ENCODE measurements around the gene LEUTX.
"Not testable (repeated sequence)": the region's sequence is repeated elsewhere in the genome, so short reads cannot be mapped to it uniquely, and the experiment has no call there.

The LEUTX gene

GRCh38 chr19:39788244-39788643 is 9.6 kb downstream of the LEUTX start:
- no peak for DNase-seq

DNA sequence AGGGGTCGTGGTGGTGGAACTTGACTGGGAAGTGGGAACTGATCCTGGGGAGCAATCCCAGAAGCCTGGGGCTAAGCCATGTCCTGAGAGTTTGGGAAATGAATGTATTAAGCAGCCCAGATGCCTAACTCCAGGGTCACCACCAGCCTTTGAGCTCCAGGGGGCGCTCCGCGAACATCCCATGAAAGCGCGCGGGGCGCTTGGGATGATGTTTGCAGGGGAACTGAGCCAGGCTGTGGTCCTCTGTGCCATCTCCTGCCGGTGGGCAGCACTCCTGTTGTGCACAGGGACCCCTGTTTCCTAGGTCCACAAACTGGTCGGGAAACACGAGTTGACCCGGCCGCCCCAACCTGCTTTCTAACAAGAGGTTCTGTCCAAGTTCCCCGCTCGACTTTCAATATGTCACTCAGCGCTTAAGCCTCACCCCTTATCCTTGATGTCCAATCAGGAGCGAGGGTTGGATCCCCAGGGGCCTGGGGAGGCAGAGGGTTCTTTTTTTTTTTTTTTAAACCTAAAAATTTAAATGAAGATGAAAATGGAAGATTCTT is 14.4 kb downstream of the LEUTX start:
- DNase-seq, result peak; percentile 60

DNA sequence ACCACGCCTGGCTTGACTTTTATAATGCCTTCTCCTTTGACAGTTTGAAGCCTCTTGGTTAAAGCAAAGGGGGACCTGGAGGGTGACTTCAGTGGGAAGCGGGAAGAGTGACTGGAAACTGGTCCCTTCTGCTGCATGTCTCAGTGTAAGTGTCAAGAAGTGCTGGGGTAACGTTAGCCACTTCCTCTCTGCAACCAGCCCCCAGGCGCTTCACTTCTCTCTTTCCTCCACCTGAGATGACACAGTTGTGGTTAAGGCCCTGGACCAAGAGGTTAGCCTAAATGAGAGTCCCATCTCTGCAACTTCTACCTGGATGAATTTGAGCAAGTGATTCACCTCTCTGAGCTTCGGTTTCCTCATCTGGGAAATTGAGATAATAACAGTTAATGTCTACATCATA is 16.3 kb downstream of the LEUTX start:
- DNase-seq, result no peak

DNA sequence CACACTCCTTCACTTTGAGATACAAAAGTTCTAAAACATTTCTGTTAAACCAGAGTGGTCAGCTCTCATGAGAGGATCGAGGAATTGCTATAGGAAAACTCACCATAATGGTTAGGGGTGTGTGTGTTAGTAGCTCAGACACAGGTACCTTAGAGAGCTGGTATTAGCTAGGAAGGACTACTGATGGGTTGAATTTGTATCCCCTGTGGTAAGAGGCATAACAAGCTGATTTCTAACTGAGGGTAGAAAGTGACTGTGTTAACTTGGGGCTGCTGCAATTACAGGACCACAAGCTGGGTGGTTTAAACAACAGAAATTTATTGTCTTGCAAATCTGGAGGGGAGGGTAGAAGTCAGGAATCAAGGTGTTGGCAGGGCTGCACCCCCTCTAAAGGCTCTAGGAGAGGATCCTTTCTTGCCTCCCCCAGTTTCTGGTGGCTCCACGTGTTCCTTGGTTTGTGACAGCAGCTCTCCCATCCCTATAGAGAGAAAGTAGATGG is 17.4 kb downstream of the LEUTX start:
- DNase-seq, result no peak

DNA sequence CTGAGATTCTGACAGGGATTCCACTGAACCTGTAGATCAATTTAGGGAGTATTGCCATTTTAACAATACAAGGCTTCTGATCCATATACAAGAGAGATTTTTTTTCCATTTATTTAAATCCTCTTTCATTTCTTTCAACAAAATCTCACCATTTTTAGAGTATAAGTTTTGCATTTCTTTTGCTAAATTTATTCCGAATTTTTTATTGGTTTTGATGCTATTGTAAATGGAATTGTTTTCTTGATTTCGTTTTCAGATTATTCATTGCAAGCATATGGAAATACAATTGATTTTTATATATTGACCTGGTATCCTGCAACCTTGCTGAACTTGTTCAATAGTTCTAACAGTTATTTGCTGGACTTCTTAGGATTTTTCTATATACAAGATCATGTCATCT is 18.4 kb downstream of the LEUTX start:
- no peak for DNase-seq

DNA sequence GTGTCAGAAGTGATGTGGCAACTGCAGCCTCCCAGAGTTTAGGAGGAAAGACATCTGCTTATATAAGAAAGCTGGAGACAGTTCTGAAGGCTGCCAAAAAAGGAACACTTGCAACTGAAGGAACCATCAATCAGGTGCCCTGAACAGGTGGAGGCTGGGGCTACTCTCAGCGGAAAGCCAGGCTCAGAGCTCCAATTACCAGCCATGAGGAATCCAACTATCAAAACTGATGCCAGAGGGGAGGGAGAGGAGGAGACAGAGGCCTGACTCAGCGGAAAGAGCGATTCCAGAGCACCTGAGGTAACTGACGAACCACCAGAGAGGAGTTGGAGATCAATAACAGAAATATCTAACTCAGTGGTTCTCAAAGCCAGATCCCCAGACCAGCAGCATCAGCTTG is 24.3 kb downstream of the LEUTX start:
- no peak for DNase-seq

GRCh38 chr19:39805104-39805503 is 26.4 kb downstream of the LEUTX start:
- no peak for DNase-seq

DNA sequence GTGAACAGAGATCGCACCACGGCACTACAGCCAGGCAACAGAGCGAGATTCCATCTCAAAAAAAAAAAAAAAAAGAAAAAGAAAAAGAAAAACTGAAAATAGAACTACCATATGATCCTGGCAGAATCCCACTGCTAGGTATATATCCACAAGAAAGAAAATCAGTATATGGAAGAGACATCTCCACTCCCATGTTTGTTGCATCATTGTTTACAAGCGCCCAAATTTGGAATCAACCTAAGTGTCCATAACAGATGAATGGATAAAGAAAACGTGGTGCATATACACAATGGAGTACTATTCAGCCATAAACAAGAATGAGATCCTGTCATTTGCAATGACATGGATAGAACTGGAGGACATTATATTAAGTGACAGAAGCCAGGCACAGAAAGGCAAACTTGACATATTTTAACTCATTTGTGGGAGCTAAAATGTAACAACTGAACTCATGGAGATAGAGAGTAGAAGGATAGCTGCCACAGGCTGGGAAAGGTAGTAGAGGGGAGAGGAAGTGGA is 29.3 kb downstream of the LEUTX start:
- DNase-seq, result no peak

- DNase-seq, result not testable (repeated sequence)
These were observed 30.0 kb downstream of the LEUTX start for GRCh38 chr19:39808688-39809087.

- no peak for DNase-seq
These were observed 30.7 kb downstream of the LEUTX start for GRCh38 chr19:39809368-39809767.

DNA sequence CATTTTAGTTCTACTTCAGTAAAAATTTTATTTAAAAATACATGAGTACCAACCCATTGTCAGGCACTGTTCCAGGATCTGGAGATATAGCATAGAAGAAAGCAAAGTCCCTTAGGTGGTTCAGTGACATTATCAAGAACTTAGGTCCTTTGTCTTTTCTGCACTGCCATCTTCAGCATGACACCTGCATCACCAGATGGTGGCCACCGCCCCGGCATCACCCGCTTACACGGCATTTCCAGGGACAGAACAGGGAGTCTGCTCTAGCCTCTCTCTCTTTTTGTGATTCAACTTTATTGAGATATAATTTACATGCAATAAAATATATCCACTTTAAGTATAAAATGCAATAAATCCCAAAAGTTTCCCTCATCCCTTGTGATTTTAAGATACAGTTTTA is 31.8 kb downstream of the LEUTX start:
- no peak for DNase-seq

DNA sequence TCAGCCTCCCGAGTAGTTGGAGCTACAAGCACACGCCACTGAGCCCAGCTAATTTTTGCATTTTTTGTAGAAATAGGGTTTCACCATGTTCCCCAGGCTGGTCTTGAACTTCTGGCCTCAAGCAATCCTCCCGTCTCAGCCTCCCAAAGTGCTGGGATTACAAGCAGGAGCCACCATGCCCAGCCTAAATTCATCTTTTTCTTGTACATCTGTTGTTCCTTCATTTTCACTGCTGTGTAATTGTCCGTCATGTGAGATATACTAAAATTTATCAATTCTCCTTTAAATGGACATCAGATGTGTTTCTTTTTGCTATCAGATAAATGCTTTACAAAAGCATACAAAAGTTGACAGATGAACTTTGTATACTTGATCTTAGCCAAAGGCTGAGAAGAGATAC is 32.4 kb downstream of the LEUTX start:
- DNase-seq, result no peak

DNA sequence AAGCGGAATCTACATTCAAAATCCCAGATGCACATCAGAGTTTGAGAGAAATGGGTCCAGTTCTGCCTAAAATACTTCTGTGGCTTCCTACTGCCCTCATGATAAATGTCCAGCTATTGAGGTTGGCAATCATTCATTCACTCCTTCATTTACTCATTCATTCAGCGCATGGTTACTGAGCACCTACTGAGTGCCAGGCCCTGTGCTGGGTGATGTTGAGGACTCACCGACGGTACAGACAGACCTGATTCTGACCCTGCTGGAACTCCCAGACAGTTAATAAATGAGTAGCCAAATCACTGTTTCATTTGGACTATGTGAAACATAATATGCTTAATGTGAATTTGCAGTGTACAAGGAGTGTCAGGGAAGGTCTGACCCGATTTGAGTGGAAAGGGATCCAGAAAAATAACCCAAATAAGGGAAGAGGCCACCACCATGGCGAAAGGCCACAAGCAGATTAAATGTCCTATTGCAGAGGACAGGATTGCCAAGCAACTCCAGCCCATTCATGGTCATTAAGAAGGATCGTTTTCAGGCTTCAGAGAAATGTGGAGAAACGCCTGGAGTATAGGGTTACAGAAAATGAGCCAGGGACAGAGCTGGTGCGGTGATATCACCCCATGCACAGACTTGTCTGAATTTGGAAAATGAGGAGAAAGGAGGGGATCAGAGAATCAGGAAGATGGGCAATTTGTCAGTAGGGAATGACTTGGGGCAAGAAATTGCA is 34.8 kb downstream of the LEUTX start:
- DNase-seq, result no peak

DNA sequence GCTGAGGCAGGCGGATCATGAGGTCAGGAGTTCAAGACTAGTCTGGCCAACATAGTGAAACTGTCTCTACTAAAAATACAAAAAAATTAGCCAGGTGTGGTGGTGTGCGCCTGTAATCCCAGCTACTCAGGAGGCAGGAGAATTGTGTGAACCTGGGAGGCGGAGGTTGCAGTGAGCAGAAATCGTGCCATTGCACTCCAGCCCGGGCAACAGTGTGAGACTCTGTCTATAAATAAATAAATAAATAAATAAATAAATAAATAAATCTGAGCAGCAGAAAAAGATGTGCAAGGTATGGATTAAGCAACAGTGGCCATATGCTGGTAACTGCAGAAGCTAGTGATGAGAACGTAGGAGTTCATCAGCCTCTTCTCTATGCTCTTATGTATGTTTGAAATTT is 35.5 kb downstream of the LEUTX start:
- not testable (repeated sequence) for DNase-seq

- no peak for DNase-seq
These were observed 35.9 kb downstream of the LEUTX start for GRCh38 chr19:39814595-39814994.

GRCh38 chr19:39816287-39817048 is 37.8 kb downstream of the LEUTX start:
- no peak for DNase-seq

- DNase-seq, result no peak
These were observed 39.4 kb downstream of the LEUTX start for GRCh38 chr19:39817888-39818561.

DNA sequence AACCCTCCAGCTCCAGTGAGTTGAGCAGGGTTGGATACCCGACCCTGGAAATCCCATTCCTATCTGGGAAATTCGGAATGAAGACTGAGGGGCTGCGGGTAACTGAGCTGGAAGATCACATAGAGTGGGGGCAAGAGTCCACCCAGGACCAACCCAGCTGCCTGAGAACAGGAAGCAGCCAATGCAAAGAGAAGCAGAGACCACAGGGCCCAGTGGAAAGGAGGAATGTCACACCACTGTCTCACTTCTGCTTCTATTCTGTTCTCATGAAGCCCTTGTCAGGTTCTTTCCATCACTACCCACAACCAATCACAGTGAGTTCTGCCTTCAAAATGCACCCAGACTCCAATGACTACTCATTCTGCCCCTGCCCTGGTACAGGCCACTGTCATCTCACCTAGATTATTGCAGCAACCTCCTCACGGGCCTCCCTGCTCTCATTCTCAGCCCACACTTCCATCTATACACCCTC is 40.0 kb downstream of the LEUTX start:
- DNase-seq, result no peak

DNA sequence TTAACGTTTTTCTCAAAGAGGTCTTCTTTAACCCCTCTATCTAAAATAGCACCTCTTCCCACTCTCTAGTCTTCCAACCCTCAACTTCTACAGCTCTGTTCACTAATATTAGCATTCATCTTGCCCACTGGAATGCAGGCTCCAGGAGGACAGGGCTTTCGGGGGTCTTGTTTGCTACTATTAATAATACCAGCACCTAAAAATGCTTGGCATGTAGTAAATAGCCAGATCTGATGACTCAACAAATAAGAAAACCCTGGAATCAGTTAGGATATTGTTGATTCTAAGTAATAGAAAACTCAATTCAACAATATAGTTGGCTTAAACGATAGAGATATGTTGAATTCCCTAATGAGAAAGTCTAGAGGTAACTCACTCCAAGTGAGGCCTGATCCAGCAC is 41.1 kb downstream of the LEUTX start:
- no peak for DNase-seq

DNA sequence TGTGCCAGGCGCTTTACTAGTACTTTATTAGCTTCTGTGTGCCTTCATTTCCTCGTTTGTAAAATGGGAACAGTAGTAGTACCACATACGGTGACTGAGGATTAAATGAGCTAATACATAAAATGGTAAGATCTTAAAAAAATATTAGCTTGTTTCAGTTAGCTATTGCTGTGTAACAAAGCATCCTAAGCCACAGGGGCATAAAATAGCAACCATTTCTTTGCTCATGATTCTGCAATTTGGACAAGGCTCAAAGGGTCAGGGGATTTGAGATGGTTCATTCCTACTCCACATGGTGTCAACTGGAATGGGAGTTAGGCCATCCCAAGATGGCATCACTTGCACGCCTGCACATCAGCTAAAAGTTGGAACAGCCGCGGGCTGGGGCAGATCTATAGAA is 42.0 kb downstream of the LEUTX start:
- DNase-seq, result no peak

DNA sequence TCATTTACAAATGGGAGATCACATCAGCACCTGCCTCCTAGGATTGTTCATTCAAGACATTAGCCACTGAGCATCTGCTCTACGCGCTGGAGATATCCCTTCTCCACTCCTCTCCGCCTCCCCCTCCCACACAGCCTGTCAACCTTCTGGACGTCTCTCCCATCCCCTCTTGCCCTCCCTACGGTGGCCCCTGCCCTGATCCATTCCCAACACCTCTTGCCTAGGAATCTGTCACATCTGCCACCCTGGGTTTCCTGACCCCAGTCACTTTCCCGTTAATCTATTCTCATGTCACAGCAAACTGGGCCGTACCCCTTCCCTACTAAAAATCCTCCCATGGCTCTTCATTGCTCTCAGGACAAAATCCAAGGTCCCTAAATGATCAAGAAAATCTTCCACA is 45.0 kb downstream of the LEUTX start:
- no peak for DNase-seq

DNA sequence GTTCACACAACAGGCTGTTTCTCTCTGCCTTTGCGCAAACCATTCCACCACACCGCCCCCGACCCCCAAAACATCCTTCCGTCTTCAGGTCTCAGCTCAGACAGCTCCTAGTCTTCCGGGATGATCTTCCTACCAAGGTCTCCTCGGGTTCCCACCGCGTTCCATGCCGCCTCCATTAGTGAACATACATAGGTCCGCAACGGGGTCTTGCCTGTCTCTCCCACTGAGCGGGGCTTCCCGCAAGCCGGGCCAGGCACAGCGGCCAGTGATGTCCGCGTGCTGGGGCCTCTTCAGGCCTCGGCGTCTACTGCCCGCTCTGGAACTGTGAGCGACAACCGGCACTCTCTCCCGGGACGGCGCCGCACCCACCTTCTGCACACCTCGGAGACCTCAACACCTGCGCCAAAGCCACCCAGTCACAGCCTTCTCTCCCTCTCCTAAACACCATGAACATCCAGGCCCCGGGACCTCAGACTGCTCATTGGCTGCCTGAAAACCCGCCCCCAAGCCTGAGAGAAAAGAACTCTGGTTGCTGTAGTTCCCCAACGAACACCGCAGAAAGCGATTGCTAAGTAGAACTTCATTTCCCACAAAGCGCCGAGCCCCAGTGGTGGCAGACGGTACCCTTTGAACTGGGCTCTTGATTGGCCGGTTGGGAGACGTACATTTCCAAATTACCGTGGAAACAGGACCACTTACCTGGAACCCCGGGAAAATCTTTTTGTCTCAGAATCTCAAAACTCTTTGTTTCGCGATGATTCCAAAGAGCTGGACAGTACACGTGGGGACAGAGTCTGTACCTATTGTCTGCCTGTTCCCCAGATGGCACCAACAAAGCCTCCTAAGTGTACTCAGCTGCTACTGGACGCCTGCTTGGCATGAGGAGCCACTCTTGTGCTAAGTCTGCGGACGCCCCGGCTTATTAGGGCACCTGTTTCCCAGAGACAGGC is 45.8 kb downstream of the LEUTX start:
- DNase-seq, result peak; percentile 75
